GM11168 (cell line): Measurements from ENCODE around the gene C8G.

Experiments used
- in situ Hi-C: fragments of 300-500 bp; cut with MboI; formaldehyde crosslinking; loops from one replicate; pipeline ENCODE4 v1.12.0; 2022; ENCODE audit warnings: low sequenced_read_pairs; ENCODE audit not compliant: unreplicated experiment

Gene C8G

DNA sequence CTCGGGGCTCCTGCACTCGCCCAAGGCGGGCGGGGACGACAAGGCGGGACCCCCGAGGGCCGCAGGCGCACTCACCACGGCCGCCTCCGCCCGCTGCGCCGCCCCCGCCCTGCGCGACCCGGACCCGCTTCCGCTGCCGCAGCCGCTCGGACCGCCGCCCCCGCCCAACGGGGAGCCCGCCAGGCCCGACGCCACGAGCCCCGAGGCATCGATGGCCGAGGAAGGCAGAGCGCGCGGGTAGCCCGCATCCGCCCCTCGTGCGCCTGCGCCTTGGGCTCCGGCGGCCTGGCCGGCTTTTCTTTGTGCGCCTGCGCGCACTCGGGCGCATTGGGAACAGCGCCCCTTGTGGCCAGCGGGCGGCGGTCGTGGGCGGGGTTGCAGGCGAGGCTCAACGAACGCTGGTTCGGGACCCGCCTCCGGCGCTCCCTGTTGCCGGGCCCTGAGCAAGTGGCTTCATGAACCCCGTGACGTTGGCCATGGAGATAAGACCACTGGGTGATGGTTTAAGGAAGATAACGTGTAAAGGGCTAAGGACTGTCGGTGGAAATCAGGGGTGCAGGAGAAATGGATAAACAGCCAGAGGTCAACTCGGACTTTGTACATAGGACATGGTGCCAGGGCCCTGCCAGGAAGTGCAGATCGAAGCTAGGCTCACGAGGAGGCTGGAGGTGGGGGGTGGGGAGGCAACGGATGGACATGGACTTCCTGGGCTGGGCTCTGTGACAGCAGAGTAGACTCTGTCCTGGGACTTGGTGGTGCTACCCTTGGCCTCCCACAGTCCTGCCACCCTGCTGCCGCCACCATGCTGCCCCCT lies at the start of gene C8G, which contains the start of gene FBXW5:
C8G (plus strand) TSS at position 725 of the 814 bp plus-strand sequence; CDS start at position 803, 78 bp downstream.
FBXW5 (minus strand) TSS at position 220 of the 814 bp plus-strand sequence. CDS start 655 bp downstream, outside the sequence.
- in situ Hi-C loops, result no loop called here

GRCh38 chr9:136896027-136896426 lies 49.0 kb upstream of the C8G start:
- in situ Hi-C loops, result no loop called here

GRCh38 chr9:136898483-136899100 lies 46.5 kb upstream of the C8G start:
- in situ Hi-C loops, result no loop called here

DNA sequence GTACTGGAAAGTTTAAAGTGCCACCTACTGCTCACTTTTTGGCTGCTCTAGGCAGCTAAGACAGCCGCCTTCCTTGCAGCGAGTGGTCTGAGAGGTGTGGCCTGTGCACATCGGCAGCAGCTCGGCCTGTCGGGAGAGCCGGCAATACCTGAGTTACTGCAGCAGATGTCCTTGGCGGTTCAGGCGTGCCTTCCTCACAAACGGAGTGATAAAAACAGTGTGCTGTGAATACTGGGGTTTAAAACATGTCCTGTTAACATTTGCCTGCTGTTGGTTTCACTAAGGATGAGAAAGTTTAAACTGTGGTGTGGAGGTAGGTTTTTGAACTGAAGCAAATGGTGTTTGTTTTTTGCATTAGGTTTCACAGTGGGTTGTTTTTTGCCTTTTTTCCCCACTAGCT lies 45.8 kb upstream of the C8G start:
- in situ Hi-C loops, result no loop called here

- in situ Hi-C loops, result no loop called here
Measured at GRCh38 chr9:136900556-136900955, 44.5 kb upstream of the C8G start.

- in situ Hi-C loops, result no loop called here
Measured at GRCh38 chr9:136900988-136901515, 44.0 kb upstream of the C8G start.

GRCh38 chr9:136901516-136902258 lies 43.4 kb upstream of the C8G start:
- in situ Hi-C loops, result no loop called here

- in situ Hi-C loops, result no loop called here
Measured at GRCh38 chr9:136902259-136902821, 42.7 kb upstream of the C8G start.

DNA sequence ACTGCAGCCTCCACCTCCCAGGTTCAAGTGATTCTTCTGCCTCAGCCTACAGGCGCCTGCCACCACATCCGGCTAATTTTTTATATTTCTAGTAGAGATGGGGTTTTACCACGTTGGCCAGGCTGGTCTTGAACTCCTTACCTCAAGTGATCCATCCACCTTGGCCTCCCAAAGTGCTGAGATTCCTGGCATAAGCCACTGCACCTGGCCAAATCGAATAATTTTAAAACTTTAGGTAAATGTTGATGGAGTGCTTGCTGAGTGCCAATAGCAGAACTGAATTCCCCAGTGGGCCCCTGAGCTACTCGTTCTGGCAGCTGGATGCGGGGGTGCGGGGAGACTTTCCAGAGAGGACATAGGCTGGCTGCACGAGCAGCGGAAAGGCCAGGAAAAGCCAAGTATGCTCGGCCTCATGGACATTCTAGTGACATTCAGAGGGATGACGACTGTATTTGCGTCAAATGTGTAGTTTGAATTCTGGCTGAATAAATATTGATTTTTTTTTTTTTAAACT lies 41.9 kb upstream of the C8G start:
- in situ Hi-C loops, result no loop called here

- in situ Hi-C loops, result no loop called here
Measured at GRCh38 chr9:136906266-136906665, 38.8 kb upstream of the C8G start.

DNA sequence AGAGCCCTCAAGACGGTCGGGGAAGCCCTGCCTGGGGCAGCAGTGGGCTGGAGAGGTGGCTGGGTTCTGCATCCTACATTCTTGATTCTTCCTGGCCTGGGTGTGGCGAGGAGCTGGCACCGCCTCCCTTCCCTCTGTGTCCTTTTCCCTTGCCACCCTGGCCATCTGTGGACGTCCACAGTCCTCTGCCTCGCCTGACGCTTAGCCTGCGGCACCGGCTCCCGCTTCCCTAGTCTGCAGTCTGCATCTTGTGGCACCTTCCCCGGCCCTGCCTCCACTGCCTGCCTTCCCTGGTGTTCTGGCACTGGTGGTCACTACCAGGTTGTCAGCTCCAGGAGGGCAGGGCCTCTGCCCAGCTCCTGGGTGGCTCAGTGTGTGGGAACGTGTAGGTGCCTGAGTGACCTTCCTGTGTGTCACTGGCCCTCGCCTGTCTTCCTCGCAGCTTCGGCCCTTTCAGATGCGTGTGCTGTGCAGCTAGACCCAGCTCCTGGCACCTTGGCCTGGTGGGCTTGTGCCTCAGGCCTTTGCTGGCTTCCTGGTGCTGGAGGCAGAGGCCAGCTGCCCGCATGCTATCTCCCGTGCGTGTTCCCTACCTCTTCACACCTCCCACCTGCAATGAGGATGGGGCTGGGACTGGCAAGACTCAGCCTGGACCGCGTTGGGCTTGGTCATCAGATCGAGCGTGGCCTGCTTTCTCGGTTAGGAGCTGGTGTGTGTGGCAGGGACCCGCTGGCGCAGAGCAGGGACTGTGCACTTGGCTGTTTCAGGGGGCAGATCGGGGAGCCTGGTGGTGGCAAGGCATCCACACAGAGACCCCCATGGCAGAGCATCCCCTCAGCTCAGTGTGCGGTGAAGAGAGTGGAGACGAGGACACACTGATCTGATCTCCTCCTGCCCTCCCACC lies 37.8 kb upstream of the C8G start:
- in situ Hi-C loops, result no loop called here

GRCh38 chr9:136910197-136910900 lies 34.7 kb upstream of the C8G start:
- in situ Hi-C loops, result no loop called here

DNA sequence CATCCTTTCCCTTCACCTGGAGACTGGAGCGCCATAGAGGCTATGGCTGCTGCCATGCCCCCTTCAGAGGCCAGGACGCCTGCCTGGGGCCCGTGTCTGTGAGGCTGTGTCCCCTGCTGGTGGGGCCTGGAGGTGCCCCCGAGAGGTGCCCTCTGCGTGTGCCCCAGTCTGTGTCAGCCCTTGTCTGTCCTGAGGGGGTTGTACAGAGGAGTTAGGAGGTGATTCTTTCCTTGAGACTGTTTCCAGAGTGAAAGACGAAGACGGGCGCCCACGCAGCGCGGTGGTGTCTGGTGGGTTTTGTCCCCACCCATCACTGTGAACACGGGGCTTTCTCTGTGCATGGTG lies 34.2 kb upstream of the C8G start:
- in situ Hi-C loops, result no loop called here

- in situ Hi-C loops, result no loop called here
Measured at GRCh38 chr9:136913701-136914438, 31.2 kb upstream of the C8G start.

GRCh38 chr9:136915632-136916329 lies 29.3 kb upstream of the C8G start:
- in situ Hi-C loops, result no loop called here

DNA sequence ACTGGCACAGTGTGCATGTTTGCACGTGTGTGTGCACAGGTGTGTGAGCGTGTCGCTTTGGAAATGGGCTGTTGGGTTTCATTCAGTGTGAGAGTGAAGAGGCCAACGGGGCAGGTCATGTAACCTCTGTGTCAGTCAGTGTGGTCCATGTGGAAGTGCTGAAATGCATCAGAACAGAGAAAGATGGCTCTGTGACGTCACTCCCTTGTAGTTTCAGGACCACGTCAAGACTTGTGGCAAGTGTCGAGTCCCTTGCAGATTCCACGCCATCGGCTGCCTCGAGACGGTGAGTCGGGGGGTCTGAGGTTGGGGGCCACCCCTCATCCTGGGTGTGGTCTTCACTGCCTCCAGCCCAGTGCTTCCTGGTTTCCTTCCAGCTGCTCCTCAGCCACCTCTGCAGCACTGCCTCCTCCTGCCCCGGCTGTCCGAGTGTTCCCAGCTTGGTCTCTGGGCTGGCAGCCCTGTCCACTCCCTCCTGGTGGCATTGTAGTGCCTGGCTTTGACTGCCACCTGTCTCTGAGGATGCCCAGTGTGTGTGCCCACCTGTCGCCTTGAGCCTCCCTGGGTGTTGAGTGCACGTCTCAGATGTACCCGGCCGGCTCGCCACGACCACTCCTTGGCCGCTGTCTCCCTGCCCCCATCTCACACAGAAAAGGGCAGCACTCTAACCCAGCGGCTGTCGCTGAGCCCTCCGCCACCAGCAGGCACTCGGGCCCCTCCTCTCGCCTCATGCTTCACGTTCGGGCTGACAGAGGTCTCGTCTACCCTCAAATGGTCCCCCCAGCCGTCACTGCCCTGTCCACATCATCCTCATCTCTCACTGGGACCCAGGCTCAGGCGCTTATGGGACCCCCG lies 28.5 kb upstream of the C8G start:
- in situ Hi-C loops, result no loop called here

- in situ Hi-C loops, result no loop called here
Measured at GRCh38 chr9:136917902-136918301, 27.1 kb upstream of the C8G start.
